Activated B cell treated with CpG ODN at 0.5 μM for 24 hours (primary cell): ENCODE results near the gene XPNPEP1. TPM values are rescaled to one million over a fixed set of nuclear protein-coding genes. Genes with fewer than 3 reads are reported as not detected.
"Not testable (repeated sequence)": the region's sequence is repeated elsewhere in the genome, so short reads cannot be mapped to it uniquely, and the experiment has no call there.

ENCODE experiments used
- ATAC-seq: fragments of 200-7000 bp; cut with Tn5 transposase; one replicate; pipeline ENCODE4 v1.10.0; 2021; ENCODE audit warnings: low read depth, mild to moderate bottlenecking, moderate library complexity
- CTCF ChIA-PET: fragments of 350-600 bp; sonication (Branson Sonifier 250); formaldehyde crosslinking; loops from one replicate; lab custom pipeline; 2021; ENCODE audit warnings: antibody characterized with exemption; lab: Charles Lee
- POLR2A ChIA-PET: fragments of 350-600 bp; sonication (Branson Sonifier 250); formaldehyde crosslinking; loops from one replicate; lab custom pipeline; 2021; ENCODE audit warnings: antibody characterized with exemption; lab: Charles Lee
- DNase-seq: peaks from one replicate; pipeline ENCODE4 v3.0.0; 2022
- H3K27ac Mint-ChIP-seq: one replicate; pipeline ENCODE4 v1.8.0; 2020; ENCODE audit warnings: mixed read lengths
- H3K27me3 Mint-ChIP-seq: one replicate; pipeline ENCODE4 v1.8.0; 2021; ENCODE audit warnings: mixed read lengths
- H3K36me3 Mint-ChIP-seq: one replicate; pipeline ENCODE4 v1.8.0; 2021; ENCODE audit warnings: low read depth, mixed read lengths
- H3K4me1 Mint-ChIP-seq: one replicate; pipeline ENCODE4 v1.8.0; 2021; ENCODE audit warnings: mixed read lengths
- H3K4me3 Mint-ChIP-seq: one replicate; pipeline ENCODE4 v1.8.0; 2020; ENCODE audit warnings: mild to moderate bottlenecking, mixed read lengths
- H3K9me3 Mint-ChIP-seq: one replicate; pipeline ENCODE4 v1.8.0; 2020; ENCODE audit warnings: mixed read lengths
- intact Hi-C: fragments of 100-400 bp; cut with micrococcal nuclease; formaldehyde crosslinking; loops from one replicate; pipeline ENCODE4 v1.15.1; 2024
- total RNA-seq: library from RNA; stranded (reverse); gene quantifications from 2 replicates; pipeline ENCODE4 v1.2.3, GENCODE V29; 2022
- TF ChIP-seq, protein P1 (sequence below): fragments of 200-600 bp; IDR thresholded peaks from one replicate; pipeline ENCODE4 v1.8.0; 2022; ENCODE audit warnings: antibody characterized with exemption, mild to moderate bottlenecking

The XPNPEP1 gene
- total RNA-seq, 1 donor from 2014 or later = 70.6 TPM

DNA sequence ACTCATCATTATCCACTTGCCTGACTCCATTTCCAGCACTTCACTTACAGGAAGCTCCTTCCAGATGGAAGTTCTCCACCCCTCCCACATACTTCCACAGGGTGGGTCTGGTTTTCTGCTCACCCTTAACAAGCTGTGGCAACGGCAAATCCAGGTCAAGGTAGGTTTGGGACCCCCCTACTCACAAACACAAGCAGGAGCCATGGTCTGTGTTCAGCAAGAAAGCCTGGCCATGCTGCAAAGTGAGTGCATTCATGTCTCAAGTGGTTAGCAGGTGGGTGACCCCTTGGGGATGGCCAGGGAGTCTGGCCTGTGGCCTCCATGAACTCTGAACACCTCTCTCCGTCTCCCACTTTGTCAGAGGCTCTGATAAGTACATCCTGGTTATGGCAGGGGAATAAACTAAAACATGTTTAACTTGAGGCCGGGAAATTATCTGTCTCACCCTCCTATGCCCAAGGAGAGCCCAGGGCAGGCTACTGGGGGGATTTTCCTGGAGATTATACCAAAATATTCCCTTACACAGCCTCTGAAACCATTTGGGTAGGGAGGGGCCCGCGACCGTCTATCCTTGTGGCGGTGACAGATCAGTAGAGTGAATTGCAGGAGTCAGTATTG, 844 bp downstream of the XPNPEP1 start:
- intact Hi-C loops = loop anchor here (2.0 to 5.0 kb wide), 5 partner anchors 34 to 996 kb away; partner anchors contain the start of genes BBIP1, SHOC2 and SMC3
- H3K27me3 Mint-ChIP-seq = peaks cover 2% of the 10 kb centered on the region
- H3K36me3 Mint-ChIP-seq = peaks cover 1% of the 10 kb centered on the region
- ATAC-seq (no peak), DNase-seq (no peak)
- peak overlapping the region; percentile 88 for H3K4me3 Mint-ChIP-seq
- no peaks in the 10 kb centered on the region for H3K9me3 Mint-ChIP-seq
- peaks cover 40% of the 10 kb centered on the region for H3K4me1 Mint-ChIP-seq
- H3K27ac Mint-ChIP-seq = peak overlapping the region; percentile 81
- ChIA-PET POLR2A (interaction anchor here (0.5 to 1.0 kb wide), 2 partner anchors 52 to 85 kb away, joined by 3 read pairs; partner anchors contain the start of gene ADD3), CTCF (no interaction called here)
- TF ChIP-seq, protein P1, sequence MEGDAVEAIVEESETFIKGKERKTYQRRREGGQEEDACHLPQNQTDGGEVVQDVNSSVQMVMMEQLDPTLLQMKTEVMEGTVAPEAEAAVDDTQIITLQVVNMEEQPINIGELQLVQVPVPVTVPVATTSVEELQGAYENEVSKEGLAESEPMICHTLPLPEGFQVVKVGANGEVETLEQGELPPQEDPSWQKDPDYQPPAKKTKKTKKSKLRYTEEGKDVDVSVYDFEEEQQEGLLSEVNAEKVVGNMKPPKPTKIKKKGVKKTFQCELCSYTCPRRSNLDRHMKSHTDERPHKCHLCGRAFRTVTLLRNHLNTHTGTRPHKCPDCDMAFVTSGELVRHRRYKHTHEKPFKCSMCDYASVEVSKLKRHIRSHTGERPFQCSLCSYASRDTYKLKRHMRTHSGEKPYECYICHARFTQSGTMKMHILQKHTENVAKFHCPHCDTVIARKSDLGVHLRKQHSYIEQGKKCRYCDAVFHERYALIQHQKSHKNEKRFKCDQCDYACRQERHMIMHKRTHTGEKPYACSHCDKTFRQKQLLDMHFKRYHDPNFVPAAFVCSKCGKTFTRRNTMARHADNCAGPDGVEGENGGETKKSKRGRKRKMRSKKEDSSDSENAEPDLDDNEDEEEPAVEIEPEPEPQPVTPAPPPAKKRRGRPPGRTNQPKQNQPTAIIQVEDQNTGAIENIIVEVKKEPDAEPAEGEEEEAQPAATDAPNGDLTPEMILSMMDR = no peak

DNA sequence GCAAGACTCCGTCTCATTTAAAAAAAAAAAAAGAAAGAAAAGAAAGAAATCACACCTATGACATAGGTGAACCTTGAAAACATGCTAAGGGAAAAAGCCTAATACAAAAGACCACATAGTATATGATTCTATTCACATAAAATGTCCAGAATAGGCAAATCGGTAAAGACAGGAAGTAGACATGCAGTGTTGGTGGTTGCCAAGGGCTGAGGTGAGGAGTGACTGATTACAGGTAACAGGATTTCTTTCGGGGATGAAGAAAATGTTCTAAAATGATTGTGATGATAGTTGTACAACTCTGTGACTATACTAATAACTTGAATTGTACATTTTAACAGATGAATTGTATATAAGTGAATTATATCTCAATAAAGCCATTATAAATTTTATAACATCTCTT, 3.3 kb downstream of the XPNPEP1 start:
- H3K4me1 Mint-ChIP-seq = peaks cover 64% of the 10 kb centered on the region
- intact Hi-C loops = loop anchor here (5.0 kb wide), 2 partner anchors 582 to 647 kb away; partner anchors contain the start of gene SMC3
- H3K27me3 Mint-ChIP-seq = no peaks in the 10 kb centered on the region
- POLR2A ChIA-PET = no interaction called here
- H3K9me3 Mint-ChIP-seq = peaks cover 2% of the 10 kb centered on the region
- no peak for DNase-seq
- peaks cover 1% of the 10 kb centered on the region for H3K36me3 Mint-ChIP-seq
- H3K27ac Mint-ChIP-seq = no peak overlapping the region
- TF ChIP-seq, protein P1 = no peak
- ATAC-seq = no peak
- CTCF ChIA-PET = no interaction called here
- no peak overlapping the region for H3K4me3 Mint-ChIP-seq

DNA sequence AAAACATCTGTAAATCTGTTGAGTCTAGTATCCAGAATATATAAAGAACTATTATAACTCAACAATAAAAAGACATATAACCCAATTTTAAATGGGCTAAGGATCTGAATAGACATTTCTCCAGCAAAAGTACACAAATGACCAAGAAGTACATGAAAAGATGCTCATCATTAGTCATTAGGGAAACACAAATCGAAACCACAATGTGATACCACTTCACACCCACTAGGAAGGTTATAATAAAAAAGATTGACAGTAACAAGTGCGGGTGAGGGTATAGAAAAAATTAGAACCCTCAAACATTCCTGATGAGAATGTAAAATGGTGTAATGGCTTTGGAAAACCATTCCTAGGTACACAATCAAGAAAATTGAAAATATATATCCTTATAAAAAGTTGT, 4.1 kb downstream of the XPNPEP1 start:
- TF ChIP-seq, protein P1 = no peak
- Mint-ChIP-seq H3K27me3 (no peaks in the 10 kb centered on the region), H3K4me3 (no peak overlapping the region), H3K9me3 (peaks cover 2% of the 10 kb centered on the region), H3K27ac (no peak overlapping the region), H3K4me1 (peaks cover 63% of the 10 kb centered on the region), H3K36me3 (peaks cover 4% of the 10 kb centered on the region)
- ChIA-PET POLR2A (interaction anchor here (0.6 kb wide), 1 partner anchor 1000 kb away, joined by 7 read pairs; the partner anchor contains the start of genes BBIP1 and SHOC2), CTCF (no interaction called here)
- ATAC-seq (no peak), DNase-seq (no peak)
- intact Hi-C loops = loop anchor here (10.0 kb wide), 1 partner anchor 946 kb away; no protein-coding TSS in a partner anchor

DNA sequence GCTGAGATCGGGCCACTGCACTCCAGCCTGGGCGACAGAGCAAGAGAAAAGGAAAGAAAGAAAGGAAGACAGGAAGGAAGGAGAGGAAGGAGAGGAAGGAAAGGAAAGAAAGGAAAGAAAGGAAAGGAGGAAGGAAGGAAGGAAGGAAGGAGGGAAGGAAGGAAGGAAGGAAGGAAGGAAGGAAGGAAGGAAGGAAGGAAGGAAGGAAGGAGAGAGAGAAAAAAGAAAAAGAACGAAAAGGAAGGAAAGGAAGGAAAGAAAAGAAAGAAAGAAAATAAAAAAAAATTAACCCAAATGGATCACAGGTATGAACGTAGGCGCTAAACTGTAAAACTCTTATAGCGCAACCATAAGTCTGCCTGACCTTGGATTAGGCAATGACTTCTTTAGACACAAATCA, 4.6 kb downstream of the XPNPEP1 start:
- H3K4me3 Mint-ChIP-seq, ATAC-seq, H3K27me3 Mint-ChIP-seq, H3K36me3 Mint-ChIP-seq, CTCF ChIA-PET, H3K27ac Mint-ChIP-seq, H3K9me3 Mint-ChIP-seq, DNase-seq: not testable (repeated sequence)
- H3K4me1 Mint-ChIP-seq = peaks cover 58% of the 10 kb centered on the region
- POLR2A ChIA-PET = interaction anchor here (0.7 kb wide), 1 partner anchor 1012 kb away, joined by 20 read pairs; no protein-coding TSS in a partner anchor
- intact Hi-C loops = loop anchor here (10.0 kb wide), 1 partner anchor 946 kb away; no protein-coding TSS in a partner anchor

DNA sequence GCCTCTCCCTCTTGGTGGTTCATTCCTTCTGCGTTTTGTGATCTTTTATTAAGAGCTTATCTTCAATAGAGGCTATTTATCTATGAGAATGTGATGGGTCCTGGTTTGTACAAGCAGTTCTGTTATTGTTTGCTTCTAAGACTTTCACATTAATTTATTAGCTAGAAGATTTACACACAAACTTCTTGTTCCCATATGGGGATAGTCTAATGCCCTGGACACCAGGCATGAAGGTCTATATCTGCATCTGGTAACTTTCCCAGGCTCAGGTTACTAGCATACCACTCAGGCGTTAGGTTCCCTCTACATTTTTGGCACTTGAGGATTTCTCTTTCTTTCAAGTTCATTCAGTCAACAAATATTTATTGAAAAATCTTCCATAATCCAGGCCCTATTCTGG, 7.7 kb downstream of the XPNPEP1 start:
- peaks cover 17% of the 10 kb centered on the region for H3K36me3 Mint-ChIP-seq
- no peak overlapping the region for H3K4me3 Mint-ChIP-seq
- POLR2A ChIA-PET = interaction anchor here (1.2 kb wide), 1 partner anchor 92 kb away, joined by 3 read pairs; the partner anchor contains the start of gene ADD3
- intact Hi-C loops = loop anchor here (2.0 to 10.0 kb wide), 2 partner anchors 91 to 949 kb away; partner anchors contain the start of gene ADD3
- no peaks in the 10 kb centered on the region for H3K27me3 Mint-ChIP-seq
- no peak overlapping the region for H3K27ac Mint-ChIP-seq
- CTCF ChIA-PET = interaction anchor here (0.8 kb wide), 1 partner anchor 32 kb away, joined by 3 read pairs; no protein-coding TSS in a partner anchor
- no peak for ATAC-seq
- H3K4me1 Mint-ChIP-seq = peaks cover 63% of the 10 kb centered on the region
- TF ChIP-seq, protein P1 = no peak
- DNase-seq = no peak
- H3K9me3 Mint-ChIP-seq = peaks cover 2% of the 10 kb centered on the region
